ENCODE results near the gene CKS1B. TPM values are rescaled to one million over a fixed set of nuclear protein-coding genes. Genes with fewer than 3 reads are reported as not detected.
A peak's percentile ranks its signal among the peaks of the same experiment; 100 is the strongest.

The CKS1B gene
- total and polyA plus RNA-seq, 7 donors, result 10.2 to 104 (median 35.7) TPM

GRCh38 chr1:154955718-154956543, 18.6 kb upstream of the CKS1B start, which contains the start of gene PBXIP1:
Gene PBXIP1 (minus strand): TSS chr1:154956099. CDS start chr1:154953721, 2,378 bp downstream.
- TF ChIP-seq POLR2AphosphoS5 (IDR thresholded peaks at IDR 0.05) (peak; percentile 68 to 86 (median 74)), POLR2A (IDR thresholded peaks at IDR 0.05) (peak; percentile 44 to 61), EP300 (IDR thresholded peaks at IDR 0.05) (peak in 1 of 4 donors; percentile 1), CTCF (IDR thresholded peaks at IDR 0.05) (no peak)
- peak; percentile 91 for DNase-seq
- Histone ChIP-seq H3K9me3 (no peaks in the 10 kb centered on the region), H3K4me3 (peak within 1 kb of the TSS; percentile 50 to 62 (median 60)), H3K36me3 (peaks cover 17 to 24% (median 22%) of the 10 kb centered on the region in 4 donors), H3K27me3 (no peaks in the 10 kb centered on the region), H3K4me1 (peaks cover 0 to 73% (median 66%) of the 10 kb centered on the region in 4 donors), H3K27ac (peak within 1 kb of the TSS; percentile 86 to 88 (median 87))
- intact Hi-C loops (cut with DNase I), result no loop called here
- WGBS, 2 donors, result 0 to 1% methylated on average over 18 of the region's 18 CpGs

GRCh38 chr1:154956544-154956941, 17.9 kb upstream of the CKS1B start:
- 18 to 25% methylated on average over 6 of the region's 6 CpGs for WGBS, 2 donors
- peak overlapping the region; percentile 50 to 62 (median 60) for H3K4me3 ChIP-seq
- H3K4me1 ChIP-seq, result peaks cover 0 to 75% (median 69%) of the 10 kb centered on the region in 4 donors
- intact Hi-C loops (cut with DNase I), result no loop called here
- DNase-seq, result peak; percentile 82
- TF ChIP-seq POLR2A (IDR thresholded peaks at IDR 0.05), result no peak
- no peak for TF ChIP-seq CTCF (IDR thresholded peaks at IDR 0.05)
- TF ChIP-seq POLR2AphosphoS5 (IDR thresholded peaks at IDR 0.05), result no peak
- no peak for TF ChIP-seq EP300 (IDR thresholded peaks at IDR 0.05)
- H3K27ac ChIP-seq, result peak overlapping the region; percentile 86 to 88 (median 87)
- no peaks in the 10 kb centered on the region for H3K9me3 ChIP-seq
- H3K36me3 ChIP-seq, result peaks cover 11 to 18% (median 17%) of the 10 kb centered on the region in 4 donors
- H3K27me3 ChIP-seq, result no peaks in the 10 kb centered on the region

GRCh38 chr1:154957091-154957657, 17.3 kb upstream of the CKS1B start:
- WGBS, 2 donors, result 45 to 52% methylated on average over 9 of the region's 9 CpGs
- H3K9me3 ChIP-seq, result no peaks in the 10 kb centered on the region
- H3K4me3 ChIP-seq, result no peak overlapping the region
- H3K4me1 ChIP-seq, result peaks cover 0 to 69% (median 67%) of the 10 kb centered on the region in 4 donors
- no peaks in the 10 kb centered on the region for H3K27me3 ChIP-seq
- TF ChIP-seq CTCF (IDR thresholded peaks at IDR 0.05), result no peak
- TF ChIP-seq POLR2AphosphoS5 (IDR thresholded peaks at IDR 0.05), result no peak
- TF ChIP-seq POLR2A (IDR thresholded peaks at IDR 0.05), result no peak
- no peak for TF ChIP-seq EP300 (IDR thresholded peaks at IDR 0.05)
- intact Hi-C loops (cut with DNase I), result no loop called here
- H3K27ac ChIP-seq, result peak overlapping the region; percentile 86 to 88 (median 87)
- peaks cover 11 to 16% (median 16%) of the 10 kb centered on the region in 4 donors for H3K36me3 ChIP-seq
- DNase-seq, result no peak

- Histone ChIP-seq H3K36me3 (peaks cover 11 to 20% (median 16%) of the 10 kb centered on the region in 4 donors), H3K4me3 (no peak overlapping the region), H3K4me1 (peaks cover 0 to 69% (median 66%) of the 10 kb centered on the region in 4 donors), H3K27ac (peak overlapping the region; percentile 86 to 88 (median 87)), H3K9me3 (no peaks in the 10 kb centered on the region), H3K27me3 (no peaks in the 10 kb centered on the region)
- no peak for DNase-seq
- intact Hi-C loops (cut with DNase I), result no loop called here
- TF ChIP-seq POLR2AphosphoS5 (IDR thresholded peaks at IDR 0.05) (no peak), POLR2A (IDR thresholded peaks at IDR 0.05) (no peak), CTCF (IDR thresholded peaks at IDR 0.05) (no peak), EP300 (IDR thresholded peaks at IDR 0.05) (no peak)
- WGBS, 2 donors, result 87 to 89% methylated on average over 2 of the region's 2 CpGs
Observed at GRCh38 chr1:154958036-154958435, 16.4 kb upstream of the CKS1B start.

Data from sigmoid colon (tissue), 7 donors.